Mesenchymal stem cell (in vitro differentiated cells and primary cell): ENCODE data around the gene PDGFA.

Source experiments
- DNase-seq: peaks from one replicate; pipeline ENCODE4 v3.0.0-alpha.2; 2013
- H2AFZ ChIP-seq: one replicate; pipeline ENCODE4 v1.6.1; 2013; ENCODE audit warnings: low read depth, mild to moderate bottlenecking, control low read depth, inconsistent platforms, low read length, moderate library complexity
- H2AK5ac ChIP-seq: 2 replicates; pipeline ENCODE4 v1.6.1; 2013; ENCODE audit warnings: low read length, moderate library complexity, mild to moderate bottlenecking, inconsistent platforms; ENCODE audit not compliant: severe bottlenecking
- H2BK120ac ChIP-seq: one replicate; pipeline ENCODE4 v1.6.1; 2013; ENCODE audit warnings: low read depth, mild to moderate bottlenecking, inconsistent platforms, low read length, moderate library complexity
- H2BK12ac ChIP-seq, 2 experiments: one replicate each; pipeline ENCODE4 v1.6.1; 2013; ENCODE audit warnings: inconsistent platforms in 2 of 2, low read length in 2 of 2, mild to moderate bottlenecking in 2 of 2, moderate library complexity in 2 of 2, control low read depth in 1 of 2
- H2BK15ac ChIP-seq: one replicate; pipeline ENCODE4 v1.6.1; 2013; ENCODE audit warnings: mild to moderate bottlenecking, low read depth, inconsistent platforms; ENCODE audit not compliant: poor library complexity, severe bottlenecking
- H2BK5ac ChIP-seq: 2 replicates; pipeline ENCODE4 v1.6.1; 2013; ENCODE audit warnings: low read depth, mild to moderate bottlenecking, low read length, control low read depth, inconsistent platforms; ENCODE audit not compliant: poor library complexity, severe bottlenecking
- H3K14ac ChIP-seq, 2 experiments: one replicate each; pipeline ENCODE4 v1.6.1; 2013; ENCODE audit warnings: inconsistent platforms in 2 of 2, low read length in 2 of 2, control low read depth in 1 of 2, mild to moderate bottlenecking in 1 of 2, moderate library complexity in 1 of 2
- H3K18ac ChIP-seq, 2 experiments: one replicate each; pipeline ENCODE4 v1.6.1; 2013; ENCODE audit warnings: inconsistent platforms in 2 of 2, low read length in 2 of 2, control low read depth in 1 of 2, low read depth in 1 of 2, mild to moderate bottlenecking in 1 of 2
- H3K23ac ChIP-seq, 2 experiments: one replicate each; pipeline ENCODE4 v1.6.1; 2013; ENCODE audit warnings: inconsistent platforms in 2 of 2, low read length in 2 of 2, mild to moderate bottlenecking in 2 of 2, moderate library complexity in 2 of 2, control low read depth in 1 of 2
- H3K27ac ChIP-seq: 2 replicates; pipeline ENCODE4 v1.5.1; 2013; ENCODE audit warnings: mild to moderate bottlenecking, moderate library complexity, low read length, control low read depth, inconsistent platforms; ENCODE audit not compliant: poor library complexity, severe bottlenecking
- H3K27me3 ChIP-seq, 2 experiments: 2 replicates each; pipeline versions ENCODE4 v1.6.1 to v1.7.0; 2013; ENCODE audit warnings: low read length in 2 of 2, mild to moderate bottlenecking in 2 of 2, moderate library complexity in 2 of 2, control low read depth in 1 of 2, inconsistent platforms in 1 of 2; ENCODE audit not compliant: control insufficient read depth in 1 of 2, insufficient read depth in 1 of 2
- H3K36me3 ChIP-seq, 2 experiments: 2 replicates each; pipeline versions ENCODE4 v1.6.1 to v1.7.0; 2013; ENCODE audit warnings: low read length in 2 of 2, control low read depth in 1 of 2, inconsistent platforms in 1 of 2, low read depth in 1 of 2, mild to moderate bottlenecking in 1 of 2; ENCODE audit not compliant: insufficient read depth in 2 of 2, control insufficient read depth in 1 of 2
- H3K4ac ChIP-seq, 2 experiments: one replicate each; pipeline ENCODE4 v1.6.1; 2013; ENCODE audit warnings: inconsistent platforms in 2 of 2, low read length in 2 of 2, mild to moderate bottlenecking in 2 of 2, moderate library complexity in 2 of 2, control low read depth in 1 of 2, low read depth in 1 of 2
- H3K4me1 ChIP-seq: 2 replicates; pipeline ENCODE4 v1.6.1; 2013; ENCODE audit warnings: low read depth, low read length, control low read depth; ENCODE audit not compliant: control insufficient read depth, insufficient read depth
- H3K4me2 ChIP-seq: 2 replicates; pipeline ENCODE4 v1.6.1; 2013; ENCODE audit warnings: low read length, mild to moderate bottlenecking, inconsistent platforms; ENCODE audit not compliant: poor library complexity, severe bottlenecking
- H3K4me3 ChIP-seq, 2 experiments: 2 replicates each; pipeline versions ENCODE4 v1.5.1 to v1.7.0; 2013; ENCODE audit warnings: low read length in 2 of 2, mild to moderate bottlenecking in 2 of 2, control low read depth in 1 of 2, low read depth in 1 of 2; ENCODE audit not compliant: insufficient read depth in 1 of 2
- H3K79me1 ChIP-seq: replicated peaks from 2 replicates; pipeline ENCODE4 v1.6.1; 2013; ENCODE audit warnings: mild to moderate bottlenecking, control low read depth, low read length, inconsistent platforms; ENCODE audit not compliant: poor library complexity, severe bottlenecking
- H3K9ac ChIP-seq: 2 replicates; pipeline ENCODE4 v1.7.0; 2013; ENCODE audit warnings: mild to moderate bottlenecking, low read length, moderate library complexity
- H3K9me3 ChIP-seq: 2 replicates; pipeline ENCODE4 v1.7.0; 2013; ENCODE audit warnings: mild to moderate bottlenecking, low read length; ENCODE audit not compliant: control insufficient read depth
- H4K8ac ChIP-seq: one replicate; pipeline ENCODE4 v1.6.1; 2013; ENCODE audit warnings: inconsistent platforms, mild to moderate bottlenecking, low read length, moderate library complexity
- H4K91ac ChIP-seq: one replicate; pipeline ENCODE4 v1.6.1; 2013; ENCODE audit warnings: mild to moderate bottlenecking, low read length, inconsistent platforms
- WGBS: methylation state at CpG from one replicate; pipeline ENCODE4 v1.1.7; 2013; ENCODE audit warnings: mixed read lengths; 5-methylcytosine and 5-hydroxymethylcytosine counted together

Gene PDGFA

GRCh38 chr7:461453-462172, 58.0 kb downstream of the PDGFA start:
- Histone ChIP-seq H3K4ac (peak overlapping the region; percentile 65 to 95), H3K27ac (peak overlapping the region; percentile 43), H2BK5ac (peak overlapping the region; percentile 36), H3K36me3 (no peaks in the 10 kb centered on the region), H3K18ac (peak overlapping the region; percentile 93 to 95), H4K8ac (peak overlapping the region; percentile 96), H3K4me1 (peaks cover 46% of the 10 kb centered on the region), H3K4me2 (peak overlapping the region; percentile 25), H4K91ac (peak overlapping the region; percentile 97), H2BK120ac (peak overlapping the region; percentile 86), H3K79me1 (no peaks in the 10 kb centered on the region), H3K14ac (peak overlapping the region in 1 of 2 experiments; percentile 30), H3K23ac (no peak overlapping the region), H3K9me3 (peaks cover 4% of the 10 kb centered on the region), H2AFZ (peak overlapping the region; percentile 1), H2AK5ac (peak overlapping the region; percentile 57), H2BK15ac (peak overlapping the region; percentile 70), H3K4me3 (no peak overlapping the region), H2BK12ac (peak overlapping the region; percentile 94 to 97), H3K27me3 (peaks cover 0 to 61% of the 10 kb centered on the region in 2 experiments), H3K9ac (no peak overlapping the region)
- WGBS: 67% methylated on average over 29 of the region's 29 CpGs
- peak; percentile 53 for DNase-seq

- peak overlapping the region; percentile 92 for H4K91ac ChIP-seq
- peaks cover 4% of the 10 kb centered on the region for H3K9me3 ChIP-seq
- peak; percentile 41 for DNase-seq
- no peak overlapping the region for H3K4me3 ChIP-seq
- no peak overlapping the region for H2AFZ ChIP-seq
- WGBS: 81% methylated on average over 2 of the region's 2 CpGs
- peaks cover 46% of the 10 kb centered on the region for H3K4me1 ChIP-seq
- peak overlapping the region; percentile 43 for H3K27ac ChIP-seq
- H2BK15ac ChIP-seq: peak overlapping the region; percentile 70
- H4K8ac ChIP-seq: peak overlapping the region; percentile 96
- H2BK12ac ChIP-seq: peak overlapping the region; percentile 94 to 97
- peaks cover 0 to 57% of the 10 kb centered on the region in 2 experiments for H3K27me3 ChIP-seq
- H3K14ac ChIP-seq: peak overlapping the region in 1 of 2 experiments; percentile 35
- H3K18ac ChIP-seq: peak overlapping the region; percentile 93 to 95
- no peak overlapping the region for H3K9ac ChIP-seq
- no peaks in the 10 kb centered on the region for H3K79me1 ChIP-seq
- H2AK5ac ChIP-seq: peak overlapping the region; percentile 90
- H2BK120ac ChIP-seq: peak overlapping the region; percentile 86
- no peak overlapping the region for H3K23ac ChIP-seq
- H3K4ac ChIP-seq: peak overlapping the region; percentile 65 to 95
- no peaks in the 10 kb centered on the region for H3K36me3 ChIP-seq
- peak overlapping the region; percentile 62 for H3K4me2 ChIP-seq
- H2BK5ac ChIP-seq: peak overlapping the region; percentile 59
Observed at GRCh38 chr7:461117-461452, 58.6 kb downstream of the PDGFA start.

GRCh38 chr7:460374-461116, 59.1 kb downstream of the PDGFA start:
- Histone ChIP-seq H3K9ac (no peak overlapping the region), H3K4me3 (peak overlapping the region in 1 of 2 experiments; percentile 37), H3K18ac (peak overlapping the region; percentile 84 to 93), H2AFZ (no peak overlapping the region), H3K23ac (no peak overlapping the region), H3K9me3 (peaks cover 4% of the 10 kb centered on the region), H2AK5ac (peak overlapping the region; percentile 90), H2BK120ac (peak overlapping the region; percentile 86), H3K36me3 (no peaks in the 10 kb centered on the region), H4K8ac (peak overlapping the region; percentile 96), H3K27me3 (peaks cover 0 to 52% of the 10 kb centered on the region in 2 experiments), H2BK5ac (peak overlapping the region; percentile 59), H3K4me2 (peak overlapping the region; percentile 62), H3K4ac (peak overlapping the region; percentile 64 to 67), H2BK15ac (peak overlapping the region; percentile 70), H3K14ac (peak overlapping the region in 1 of 2 experiments; percentile 35), H2BK12ac (peak overlapping the region; percentile 33 to 94), H4K91ac (peak overlapping the region; percentile 92), H3K27ac (peak overlapping the region; percentile 43), H3K79me1 (no peaks in the 10 kb centered on the region), H3K4me1 (peaks cover 49% of the 10 kb centered on the region)
- DNase-seq: peak; percentile 85
- WGBS: 25% methylated on average over 26 of the region's 26 CpGs
